Esophagus squamous epithelium (tissue), 5 donors: ENCODE data around the gene CDH13. TPM values are rescaled to one million over a fixed set of nuclear protein-coding genes. Genes with fewer than 3 reads are reported as not detected.

Experiments
- DNase-seq: peaks from one replicate; lab custom pipeline; 2025; lab: John Stamatoyannopoulos, UW
- H3K27ac ChIP-seq, 4 donors: fragments of 200-600 bp; sonication (generic); one replicate each; pipeline ENCODE4 v1.5.1; 2016 to 2019; ENCODE audit warnings: mild to moderate bottlenecking in 1 of 4
- H3K27me3 ChIP-seq, 4 donors: fragments of 200-600 bp; sonication (generic); 1 replicate in 3 of 4; 2 replicates in 1 of 4; pipeline versions ENCODE4 v1.5.1 to v1.6.0; 2017 to 2021; ENCODE audit warnings: antibody characterized with exemption in 1 of 4
- H3K36me3 ChIP-seq, 3 donors: fragments of 200-600 bp; sonication (generic); one replicate each; pipeline ENCODE4 v1.5.1; 2016 to 2019
- H3K4me1 ChIP-seq, 3 donors: fragments of 200-600 bp; sonication (generic); one replicate each; pipeline ENCODE4 v1.5.1; 2017 to 2019
- H3K4me3 ChIP-seq, 4 donors: fragments of 200-600 bp; sonication (generic); 1 replicate in 3 of 4; 2 replicates in 1 of 4; pipeline ENCODE4 v1.5.1; 2016 to 2019; ENCODE audit warnings: mild to moderate bottlenecking in 2 of 4, moderate library complexity in 1 of 4
- H3K9me3 ChIP-seq, 3 donors: fragments of 200-600 bp; sonication (generic); one replicate each; pipeline ENCODE4 v1.5.1; 2016 to 2019
- CTCF ChIP-seq, 6 experiments: fragments of 450-650 bp in 4 of 6; fragments of 200-600 bp in 2 of 6; sonication (generic) in 2 of 6; IDR thresholded peaks; one replicate each; pipeline ENCODE4 v1.5.1; 2016 to 2019; ENCODE audit warnings: antibody characterized with exemption in 6 of 6, mild to moderate bottlenecking in 4 of 6, moderate library complexity in 4 of 6
- POLR2A ChIP-seq, 4 donors: fragments of 450-650 bp; IDR thresholded peaks; one replicate each; pipeline ENCODE4 v1.6.1; 2017; ENCODE audit warnings: antibody characterized with exemption in 4 of 4, mild to moderate bottlenecking in 4 of 4, moderate library complexity in 3 of 4
- WGBS, 2 donors: methylation state at CpG; one replicate each; pipeline ENCODE4 v1.1.5; 2018; 5-methylcytosine and 5-hydroxymethylcytosine counted together
- intact Hi-C: fragments of 100-400 bp; cut with DNase I; formaldehyde crosslinking; loops from one replicate; pipeline ENCODE4 v1.15.0; 2022
- total RNA-seq, 4 donors: library from RNA; depleted of rRNA; stranded (reverse); fragments of >200 nt; gene quantifications; one replicate each; pipeline ENCODE4 v1.1.0, GENCODE V29; 2016
- donor health status: DM: yes; HTN: yes; CAD: no.

CDH13 gene
- total RNA-seq, 4 donors from 2014 or later: 6.9 to 31.9 (median 21.1) TPM

- DNase-seq: no peak
- Histone ChIP-seq H3K9me3 (no peaks in the 10 kb centered on the region), H3K4me1 (peaks cover 0 to 64% (median 37%) of the 10 kb centered on the region in 3 donors), H3K27ac (peak overlapping the region; percentile 71 to 84 (median 78)), H3K36me3 (no peaks in the 10 kb centered on the region), H3K27me3 (peaks cover 0 to 74% (median 3%) of the 10 kb centered on the region in 4 donors), H3K4me3 (peak overlapping the region; percentile 42 to 71 (median 58))
- 15 to 16% methylated on average over 2 to 4 of the region's 13 CpGs for WGBS, 2 donors
- TF ChIP-seq CTCF (IDR thresholded peaks at IDR 0.05) (no peak), POLR2A (IDR thresholded peaks at IDR 0.05) (peak in 2 of 4 donors; percentile 30 to 32)
- intact Hi-C loops: no loop called here
Measured at GRCh38 chr16:82628088-82628423, 1.3 kb downstream of the CDH13 start.

DNA sequence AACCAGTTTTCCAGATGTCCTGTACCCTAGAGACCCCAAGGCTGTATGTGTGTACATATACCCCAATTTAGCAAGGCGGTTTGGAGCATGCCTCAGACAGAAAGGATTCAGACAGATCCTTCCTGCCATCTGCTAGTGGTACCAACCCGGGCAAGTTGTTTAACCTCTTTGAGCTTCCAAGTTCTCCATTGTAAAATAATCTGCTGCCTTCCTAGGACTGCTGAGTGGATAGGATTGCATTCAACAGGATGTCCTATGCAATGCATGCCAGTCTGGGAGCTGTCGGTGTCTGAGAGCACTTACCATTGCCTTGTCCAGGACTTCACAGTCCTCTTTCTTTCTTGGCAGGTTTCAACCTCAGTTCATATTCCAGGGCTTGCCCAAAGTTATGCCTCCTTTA, 1.9 kb downstream of the CDH13 start:
- H3K4me1 ChIP-seq: peaks cover 0 to 71% (median 39%) of the 10 kb centered on the region in 3 donors
- TF ChIP-seq CTCF (IDR thresholded peaks at IDR 0.05) (no peak), POLR2A (IDR thresholded peaks at IDR 0.05) (no peak)
- 37 to 39% methylated on average over 3 of the region's 3 CpGs for WGBS, 2 donors
- no peaks in the 10 kb centered on the region for H3K36me3 ChIP-seq
- H3K9me3 ChIP-seq: no peaks in the 10 kb centered on the region
- H3K4me3 ChIP-seq: peak overlapping the region in 3 of 4 donors; percentile 42 to 71 (median 63)
- intact Hi-C loops: no loop called here
- H3K27ac ChIP-seq: peak overlapping the region; percentile 71 to 84 (median 78)
- no peak for DNase-seq
- peaks cover 0 to 68% (median 3%) of the 10 kb centered on the region in 4 donors for H3K27me3 ChIP-seq

GRCh38 chr16:82629441-82630027, 2.8 kb downstream of the CDH13 start:
- TF ChIP-seq POLR2A (IDR thresholded peaks at IDR 0.05): no peak
- no peak for TF ChIP-seq CTCF (IDR thresholded peaks at IDR 0.05)
- Histone ChIP-seq H3K36me3 (no peaks in the 10 kb centered on the region), H3K4me3 (peak overlapping the region in 1 of 4 donors; percentile 71), H3K27me3 (peaks cover 0 to 60% (median 3%) of the 10 kb centered on the region in 4 donors), H3K9me3 (no peaks in the 10 kb centered on the region), H3K4me1 (peaks cover 0 to 79% (median 40%) of the 10 kb centered on the region in 3 donors), H3K27ac (peak overlapping the region; percentile 71 to 84 (median 78))
- no peak for DNase-seq
- intact Hi-C loops: no loop called here
- WGBS, 2 donors: 4 to 13% methylated on average over 8 of the region's 8 CpGs

DNA sequence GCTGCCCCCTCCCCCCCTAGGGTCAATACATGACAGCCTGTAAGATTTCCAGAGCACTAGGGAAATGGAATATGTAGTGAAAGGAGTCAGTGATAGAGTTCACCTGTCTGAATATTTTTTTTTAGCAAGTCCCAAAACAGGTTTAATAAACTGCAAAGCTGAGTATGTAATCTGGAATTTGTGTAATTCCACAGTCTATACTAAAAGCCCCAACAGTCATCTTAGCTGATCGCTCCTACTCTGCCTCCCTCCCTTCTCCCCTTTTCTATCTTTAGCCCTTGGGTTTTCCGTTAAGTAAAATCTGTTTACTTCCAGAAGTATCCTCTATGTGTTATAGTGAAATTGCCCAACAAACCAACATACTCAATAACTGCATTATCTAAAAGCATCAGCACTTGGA, 3.5 kb downstream of the CDH13 start:
- Histone ChIP-seq H3K27me3 (peaks cover 0 to 53% (median 3%) of the 10 kb centered on the region in 4 donors), H3K4me3 (no peak overlapping the region), H3K27ac (peak overlapping the region; percentile 71 to 84 (median 78)), H3K36me3 (no peaks in the 10 kb centered on the region), H3K4me1 (peaks cover 0 to 86% (median 40%) of the 10 kb centered on the region in 3 donors), H3K9me3 (no peaks in the 10 kb centered on the region)
- intact Hi-C loops: no loop called here
- DNase-seq: no peak
- WGBS, 2 donors: 30 to 31% methylated on average over 2 of the region's 2 CpGs
- TF ChIP-seq CTCF (IDR thresholded peaks at IDR 0.05) (no peak), POLR2A (IDR thresholded peaks at IDR 0.05) (no peak)

DNA sequence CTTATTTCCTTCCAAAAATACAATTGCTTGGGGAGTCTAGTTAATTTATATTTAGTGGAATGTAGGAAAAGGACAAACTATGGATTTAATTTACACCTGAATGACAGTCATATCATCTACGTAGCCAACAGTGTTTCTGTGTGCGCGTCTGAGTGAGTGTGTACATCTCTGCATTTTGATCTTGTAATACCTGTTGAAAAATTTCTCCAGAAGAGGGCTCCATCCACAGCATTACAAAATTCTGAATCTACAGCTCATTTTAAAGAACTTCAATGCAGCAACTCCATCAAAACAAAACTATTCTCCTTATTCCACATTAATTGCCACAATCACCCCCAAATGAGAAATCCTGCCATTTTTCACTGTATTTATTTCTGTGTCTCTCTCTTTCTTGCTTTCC, 3.9 kb downstream of the CDH13 start:
- intact Hi-C loops: no loop called here
- peaks cover 0 to 48% (median 3%) of the 10 kb centered on the region in 4 donors for H3K27me3 ChIP-seq
- peak overlapping the region in 2 of 4 donors; percentile 78 to 84 for H3K27ac ChIP-seq
- no peak for DNase-seq
- peak in 1 of 6 experiments; percentile 25 for TF ChIP-seq CTCF (IDR thresholded peaks at IDR 0.05)
- no peak for TF ChIP-seq POLR2A (IDR thresholded peaks at IDR 0.05)
- H3K4me1 ChIP-seq: peaks cover 0 to 90% (median 40%) of the 10 kb centered on the region in 3 donors
- no peaks in the 10 kb centered on the region for H3K36me3 ChIP-seq
- no peaks in the 10 kb centered on the region for H3K9me3 ChIP-seq
- 39 to 54% methylated on average over 3 of the region's 3 CpGs for WGBS, 2 donors
- no peak overlapping the region for H3K4me3 ChIP-seq
